Fibroblast of mammary gland (primary cell): Measurements from ENCODE around the gene CPXM2.

Experiments used
- DNase-seq: peaks from one replicate; pipeline ENCODE4 v3.0.0-alpha.2; 2010; ENCODE audit warnings: low read depth
- H3K4me3 ChIP-seq: 2 replicates; pipeline ENCODE4 v1.5.1; 2011; ENCODE audit warnings: low read depth, mild to moderate bottlenecking, low read length, moderate library complexity; ENCODE audit not compliant: control insufficient read depth
- CTCF ChIP-seq: conservative IDR thresholded peaks from 2 replicates; pipeline ENCODE4 v1.5.1; 2011; ENCODE audit warnings: low read depth, low read length, inconsistent platforms; ENCODE audit not compliant: control insufficient read depth, insufficient read depth

CPXM2 gene

GRCh38 chr10:123886292-123886691 lies 5.3 kb downstream of the CPXM2 start:
- no peak overlapping the region for H3K4me3 ChIP-seq
- no peak for DNase-seq
- TF ChIP-seq CTCF: no peak

- no peak overlapping the region for H3K4me3 ChIP-seq
- TF ChIP-seq CTCF: no peak
- DNase-seq: no peak
Measured at GRCh38 chr10:123885406-123886170, 6.0 kb downstream of the CPXM2 start.

GRCh38 chr10:123884907-123885381 lies 6.7 kb downstream of the CPXM2 start:
- no peak for DNase-seq
- no peak for TF ChIP-seq CTCF

GRCh38 chr10:123884351-123884906 lies 7.2 kb downstream of the CPXM2 start:
- TF ChIP-seq CTCF: no peak
- no peak for DNase-seq
- no peak overlapping the region for H3K4me3 ChIP-seq

More at GRCh38 chr10:123884907-123885381, 6.7 kb downstream of the CPXM2 start:
- H3K4me3 ChIP-seq: no peak overlapping the region

GRCh38 chr10:123883673-123884320 lies 7.8 kb downstream of the CPXM2 start:
- TF ChIP-seq CTCF: no peak
- H3K4me3 ChIP-seq: no peak overlapping the region
- no peak for DNase-seq

GRCh38 chr10:123882681-123883445 lies 8.7 kb downstream of the CPXM2 start:
- DNase-seq: no peak
- H3K4me3 ChIP-seq: no peak overlapping the region
- no peak for TF ChIP-seq CTCF
